A673 (cell line): ENCODE data around the gene ZNF738.

Source experiments
- CTCF ChIP-seq: fragments of 300-800, 200-600 bp; sonication (generic); conservative IDR thresholded peaks from 2 replicates; pipeline ENCODE4 v1.5.1; 2017; ENCODE audit warnings: low read depth, mild to moderate bottlenecking, antibody characterized with exemption, low read length, moderate library complexity, mixed read lengths
- EZH2 ChIP-seq: fragments of 200-600 bp; sonication (generic); IDR thresholded peaks from 2 replicates; pipeline ENCODE4 v1.6.1; 2017; ENCODE audit warnings: borderline replicate concordance, low read depth, mild to moderate bottlenecking, mixed read lengths, antibody characterized with exemption, low read length; ENCODE audit not compliant: poor library complexity, severe bottlenecking

- TF ChIP-seq CTCF (no peak), EZH2 (no peak)
These were observed 29.8 kb upstream of the ZNF738 start, which contains the start of gene ZNF708 for GRCh38 chr19:21328885-21329605.
